Activated CD4-positive, alpha-beta T cell treated with anti-CD3 and anti-CD28 coated beads, Interleukin-2, amount 50 U/mL, for 1 hour (primary cell): ENCODE measurements around the gene GALNT4.

Source experiments
- DNase-seq: peaks from one replicate; pipeline ENCODE4 v3.0.0-alpha.2; 2020

Gene GALNT4

DNA sequence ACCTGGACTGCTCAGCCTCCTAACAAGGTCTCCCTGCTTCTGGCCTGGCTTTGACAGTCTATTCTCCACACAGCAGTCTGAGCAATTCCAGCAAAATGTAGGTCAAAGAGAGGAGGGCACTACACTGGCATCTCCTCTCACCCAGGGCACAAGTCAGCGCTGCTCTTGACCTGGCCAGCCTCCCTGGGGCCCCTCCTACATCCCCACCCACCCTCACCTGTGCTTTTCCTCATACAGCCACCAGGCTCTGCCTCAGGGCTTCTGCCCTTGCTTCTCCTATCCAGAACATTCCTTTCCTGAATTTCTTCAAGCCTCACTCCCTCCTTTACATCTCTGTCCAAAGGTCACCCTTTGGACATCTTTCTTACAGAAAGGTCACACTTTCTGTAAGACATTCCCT, 33.7 kb downstream of the GALNT4 start:
- DNase-seq, result no peak

DNA sequence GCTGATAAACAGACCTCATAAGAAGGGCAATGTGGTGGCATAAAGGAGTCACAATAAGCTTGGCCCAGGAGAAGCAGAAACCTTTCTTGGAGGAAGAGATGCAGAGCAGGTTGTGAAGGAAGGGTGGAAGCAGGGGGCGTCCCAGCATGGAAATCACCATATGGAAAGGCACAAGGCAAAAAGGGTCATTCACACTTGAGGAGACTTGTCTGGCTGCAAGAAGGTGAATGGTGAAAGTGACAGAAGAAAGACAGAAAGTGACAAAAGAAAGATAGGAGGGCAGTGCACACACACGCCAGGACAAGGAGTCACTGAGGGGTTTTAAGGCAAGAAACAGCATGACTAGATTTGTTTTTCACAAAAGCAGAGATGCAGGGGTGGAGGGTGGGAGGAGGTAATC, 38.3 kb downstream of the GALNT4 start:
- DNase-seq, result no peak

GRCh38 chr12:89484470-89484869, 40.1 kb downstream of the GALNT4 start:
- DNase-seq, result no peak

DNA sequence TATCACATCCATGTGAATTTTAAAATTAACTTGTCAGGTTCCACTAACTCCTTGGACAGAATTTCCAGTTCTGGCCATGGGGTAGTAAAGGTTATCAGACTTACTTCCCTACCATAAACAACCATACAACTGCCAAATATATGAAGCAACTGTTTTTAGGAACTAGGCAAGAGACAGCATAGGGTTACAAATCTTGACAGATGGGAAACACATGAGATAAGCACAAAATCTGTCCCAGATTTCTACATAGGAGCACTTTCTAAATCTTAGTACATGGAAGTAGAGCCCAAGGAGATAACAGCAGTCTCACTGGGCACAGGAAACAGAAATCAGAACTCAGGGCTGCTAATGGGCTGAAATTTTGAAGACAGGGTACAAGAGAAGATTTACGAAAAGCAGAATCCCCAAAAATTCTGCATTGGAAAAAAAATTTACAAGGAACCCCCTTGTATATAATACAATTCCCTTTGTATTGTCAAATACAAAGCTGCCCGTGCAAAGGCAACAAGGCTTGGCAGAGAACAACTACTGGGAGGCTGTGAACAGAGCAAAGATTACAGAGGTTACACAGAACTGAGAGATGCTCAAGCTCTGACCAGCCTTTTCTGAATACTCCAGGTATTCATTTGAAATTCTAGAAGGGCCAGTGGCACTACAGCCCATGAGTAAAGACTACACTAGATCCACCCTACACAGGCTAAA, 43.2 kb downstream of the GALNT4 start:
- no peak for DNase-seq

DNA sequence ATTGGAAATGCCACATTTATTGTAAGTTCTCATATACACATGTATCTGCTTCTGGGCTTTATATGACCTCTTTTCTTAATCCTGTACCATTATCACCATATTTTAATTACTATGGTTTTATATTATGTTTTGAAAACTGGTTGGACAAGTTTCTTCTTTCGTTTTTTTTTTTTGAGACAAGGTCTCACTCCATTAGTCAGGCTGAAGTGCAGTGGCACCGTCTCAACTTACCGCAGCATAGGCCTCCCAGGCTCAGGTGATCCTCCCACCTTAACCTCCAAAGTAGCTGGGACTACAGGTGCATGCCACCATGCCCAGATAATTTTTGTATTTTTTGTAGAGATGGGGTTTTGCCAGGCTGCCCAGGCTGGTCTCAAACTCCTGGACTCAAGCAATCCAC, 44.6 kb downstream of the GALNT4 start:
- no peak for DNase-seq

DNA sequence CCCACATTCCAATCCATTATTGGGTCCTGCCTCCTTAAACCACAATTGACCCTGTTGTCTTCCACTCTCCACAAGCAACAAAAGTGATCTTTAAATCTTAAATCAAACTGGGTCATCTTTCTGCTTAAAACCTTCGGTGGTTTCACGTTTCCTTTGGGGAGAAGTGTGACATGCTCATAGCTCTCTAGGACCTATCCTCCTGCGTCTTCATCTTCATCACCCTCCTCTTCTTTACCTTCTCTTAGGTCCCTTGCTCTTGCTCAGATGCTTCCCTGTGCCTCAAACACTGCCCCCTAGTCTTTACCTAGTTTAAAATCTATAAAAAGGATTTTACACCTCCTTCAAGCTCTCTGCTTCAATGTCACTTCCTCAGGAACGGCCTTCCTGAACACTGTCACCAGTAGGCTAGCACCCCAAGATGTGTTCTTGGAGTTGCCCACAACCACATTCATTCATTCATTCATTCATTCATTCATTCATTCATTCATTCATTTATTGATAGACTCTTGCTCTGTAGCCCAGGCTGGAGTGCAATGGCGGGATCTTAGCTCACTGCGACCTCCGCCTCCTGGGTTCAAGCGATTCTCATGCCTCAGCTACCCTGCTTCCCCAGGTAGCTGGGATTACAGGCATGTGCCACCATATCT, 46.8 kb downstream of the GALNT4 start:
- DNase-seq, result no peak

- no peak for DNase-seq
Observed at GRCh38 chr12:89476904-89477595, 47.5 kb downstream of the GALNT4 start.

DNA sequence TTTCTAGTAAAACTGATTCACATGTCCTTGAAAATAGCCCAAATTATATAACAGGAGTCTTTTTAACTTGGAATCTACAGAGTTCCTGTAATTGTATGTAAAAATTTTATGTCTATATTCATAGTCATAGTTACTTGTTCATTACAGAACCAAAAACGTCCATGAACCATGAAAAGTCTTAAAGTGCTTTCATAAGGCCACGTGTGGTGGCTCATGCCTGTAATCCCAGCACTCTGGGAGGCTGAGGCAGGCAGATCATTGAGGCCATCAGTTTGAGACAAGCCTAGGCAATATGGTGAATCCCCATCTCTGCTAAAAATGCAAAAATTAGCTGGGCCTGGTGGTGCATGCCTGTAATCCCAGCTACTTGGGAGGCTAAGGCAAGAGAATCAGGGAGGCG, 48.4 kb downstream of the GALNT4 start:
- no peak for DNase-seq

GRCh38 chr12:89475203-89475990, 49.2 kb downstream of the GALNT4 start:
- no peak for DNase-seq

DNA sequence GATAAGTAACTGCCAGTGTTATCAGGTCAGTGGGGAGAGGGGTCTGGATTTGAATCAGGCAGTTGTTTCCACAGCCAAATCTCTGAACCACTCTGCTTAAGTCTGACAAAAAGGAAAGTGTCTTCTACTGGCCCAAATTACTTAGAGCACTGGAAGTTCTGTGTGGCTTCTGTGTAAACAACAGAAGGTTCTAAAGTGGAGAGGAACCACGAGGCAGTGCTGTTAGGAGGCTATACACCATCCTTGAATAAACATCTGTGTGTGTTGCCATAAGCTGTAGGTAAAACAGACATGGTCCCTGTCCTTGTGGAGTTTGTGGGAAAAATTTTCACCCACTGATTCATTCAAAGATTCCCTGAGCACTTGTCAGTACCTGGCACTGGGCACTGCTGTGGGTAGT, 50.0 kb downstream of the GALNT4 start:
- DNase-seq, result no peak
